Measurements from ENCODE around the gene EIF2A. TPM values are rescaled to one million over a fixed set of nuclear protein-coding genes. Genes with fewer than 3 reads are reported as not detected.

The EIF2A gene
- total RNA-seq, 1 experiment from 2014 or later = 74.1 TPM

DNA sequence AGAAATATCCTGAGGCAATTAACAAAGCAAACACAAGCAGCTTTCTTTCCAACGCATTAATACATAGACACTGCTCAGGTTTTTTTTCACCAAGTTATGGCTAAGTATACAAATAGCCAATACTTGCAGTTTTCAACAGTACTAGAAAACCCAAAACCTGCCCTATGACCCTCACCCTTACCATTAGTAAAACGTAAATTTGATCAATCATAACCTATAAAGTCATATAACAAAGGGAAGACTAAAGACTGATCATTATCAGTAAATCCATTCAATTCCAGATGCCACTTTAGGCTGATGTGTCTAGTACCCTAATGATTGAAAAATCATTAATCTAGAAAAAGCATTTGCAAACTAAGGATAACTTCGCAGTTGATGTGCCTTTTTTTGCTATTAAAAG lies 3.5 kb upstream of the EIF2A start:
- Histone ChIP-seq H3K14ac (ENCODE audit: insufficient read depth, low read length) (no peak overlapping the region), H2AK5ac (ENCODE audit: insufficient read length, low read length) (no peak overlapping the region), H3K27me3 (ENCODE audit: insufficient read depth, low read length) (no peaks in the 10 kb centered on the region), H3K4ac (ENCODE audit: low read depth, low read length) (no peak overlapping the region), H2BK120ac (ENCODE audit: low read depth, low read length, poor library complexity, severe bottlenecking) (no peak overlapping the region), H3K23ac (ENCODE audit: insufficient read length, low read depth, low read length) (no peak overlapping the region), H2BK12ac (ENCODE audit: insufficient read length, low read depth, low read length) (no peak overlapping the region), H2BK20ac (ENCODE audit: low read depth, low read length, poor library complexity, severe bottlenecking) (no peak overlapping the region), H3K9ac (ENCODE audit: extremely low read depth, insufficient read length, low read length) (no peak overlapping the region), H3K27ac (ENCODE audit: insufficient read length, low read depth, low read length) (no peak overlapping the region), H2BK5ac (ENCODE audit: insufficient read length, low read length) (no peak overlapping the region), H3K9me3 (ENCODE audit: control insufficient read depth, low read depth, low read length) (no peaks in the 10 kb centered on the region), H4K91ac (ENCODE audit: insufficient read length, low read depth, low read length) (no peak overlapping the region), H3K56ac (ENCODE audit: insufficient read length, low read depth, low read length) (no peak overlapping the region), H3T11ph (ENCODE audit: low read length) (no peak overlapping the region), H3K18ac (ENCODE audit: insufficient read length, low read depth, low read length) (no peak overlapping the region), H3K79me2 (ENCODE audit: insufficient read depth, low read length) (peaks cover 10% of the 10 kb centered on the region; the same call in 1 of the 2 replicates), H3K4me2 (ENCODE audit: insufficient read depth, insufficient read length, low read length) (no peak overlapping the region), H3K4me1 (ENCODE audit: insufficient read depth, low read length) (no peaks in the 10 kb centered on the region), H3K23me2 (ENCODE audit: insufficient read length, low read depth, low read length, poor library complexity, severe bottlenecking) (no peaks in the 10 kb centered on the region), H3K79me1 (ENCODE audit: insufficient read depth, low read depth, low read length, poor library complexity, severe bottlenecking) (no peaks in the 10 kb centered on the region), H4K20me1 (ENCODE audit: control insufficient read depth, insufficient read depth, insufficient read length) (no peaks in the 10 kb centered on the region), H4K8ac (replicated peaks; ENCODE audit: insufficient read length, low read depth, low read length) (no peak overlapping the region), H2BK15ac (ENCODE audit: low read depth, low read length) (no peak overlapping the region), H4K5ac (ENCODE audit: insufficient read length, low read depth, low read length) (no peak overlapping the region), H2AFZ (ENCODE audit: low read length) (no peak overlapping the region)
- Mint-ChIP-seq H3K27ac (no peak overlapping the region), H3K4me3 (no peak overlapping the region), H3K36me3 (ENCODE audit: insufficient read depth in 1 of 3, low read depth in 3 of 3) (peaks cover 4 to 23% (median 20%) of the 10 kb centered on the region in 3 experiments; a peak in 6 of 7 replicates), H3K9me3 (no peaks in the 10 kb centered on the region; a peak in 1 of 5 replicates), H3K27me3 (ENCODE audit: low read depth) (no peaks in the 10 kb centered on the region; the same call in 1 of the 2 replicates), H3K4me1 (peaks cover 16% of the 10 kb centered on the region in 2 experiments)
- WGBS (ENCODE audit: extremely low coverage, insufficient read length, low lambda C conversion rate) = no CpG with 5 or more reads among the region's 3 CpGs
- DNase-seq = no peak
- TF ChIP-seq, protein P1, sequence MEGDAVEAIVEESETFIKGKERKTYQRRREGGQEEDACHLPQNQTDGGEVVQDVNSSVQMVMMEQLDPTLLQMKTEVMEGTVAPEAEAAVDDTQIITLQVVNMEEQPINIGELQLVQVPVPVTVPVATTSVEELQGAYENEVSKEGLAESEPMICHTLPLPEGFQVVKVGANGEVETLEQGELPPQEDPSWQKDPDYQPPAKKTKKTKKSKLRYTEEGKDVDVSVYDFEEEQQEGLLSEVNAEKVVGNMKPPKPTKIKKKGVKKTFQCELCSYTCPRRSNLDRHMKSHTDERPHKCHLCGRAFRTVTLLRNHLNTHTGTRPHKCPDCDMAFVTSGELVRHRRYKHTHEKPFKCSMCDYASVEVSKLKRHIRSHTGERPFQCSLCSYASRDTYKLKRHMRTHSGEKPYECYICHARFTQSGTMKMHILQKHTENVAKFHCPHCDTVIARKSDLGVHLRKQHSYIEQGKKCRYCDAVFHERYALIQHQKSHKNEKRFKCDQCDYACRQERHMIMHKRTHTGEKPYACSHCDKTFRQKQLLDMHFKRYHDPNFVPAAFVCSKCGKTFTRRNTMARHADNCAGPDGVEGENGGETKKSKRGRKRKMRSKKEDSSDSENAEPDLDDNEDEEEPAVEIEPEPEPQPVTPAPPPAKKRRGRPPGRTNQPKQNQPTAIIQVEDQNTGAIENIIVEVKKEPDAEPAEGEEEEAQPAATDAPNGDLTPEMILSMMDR (conservative IDR thresholded peaks at IDR 0.05) = no peak

Measured in H9 (cell line).